ENCODE measurements around the gene EXOC6.

The EXOC6 gene

GRCh38 chr10:92916433-92916832 is 68.1 kb downstream of the EXOC6 start:
- H3K4me1 ChIP-seq (ENCODE audit: control insufficient read depth, low read length): peaks cover 5% of the 10 kb centered on the region
- no peaks in the 10 kb centered on the region for H4K20me1 ChIP-seq (ENCODE audit: control insufficient read depth, insufficient read depth, low read depth, low read length)
- H3K9me3 ChIP-seq (ENCODE audit: control insufficient read depth, insufficient read depth, low read length): peaks cover 8% of the 10 kb centered on the region; the same call in 1 of the 2 replicates
- TF ChIP-seq CTCF (IDR thresholded peaks at IDR 0.05; ENCODE audit: low read depth, low read length, poor library complexity, severe bottlenecking) (no peak), EZH2phosphoT487 (IDR thresholded peaks at IDR 0.05; ENCODE audit: borderline replicate concordance, low read length) (no peak)
- H3K79me2 ChIP-seq (ENCODE audit: control insufficient read depth, low read length): no peaks in the 10 kb centered on the region
- H3K36me3 ChIP-seq (ENCODE audit: control insufficient read depth, low read length): peaks cover 4% of the 10 kb centered on the region; the same call in 1 of the 2 replicates
- no peaks in the 10 kb centered on the region for H3K27me3 ChIP-seq (ENCODE audit: control insufficient read depth, low read length)
- no peaks in the 10 kb centered on the region for H3K9me2 ChIP-seq (replicated peaks; ENCODE audit: control insufficient read depth, low read length)
- no peak overlapping the region for H3K4me2 ChIP-seq (ENCODE audit: low read length)
- no peaks in the 10 kb centered on the region for H3F3A ChIP-seq (ENCODE audit: control insufficient read depth, insufficient read depth)
- no peak overlapping the region for H3K4me3 ChIP-seq (ENCODE audit: low read length)
- no peak overlapping the region for H3K27ac ChIP-seq (ENCODE audit: low read depth, low read length)

GRCh38 chr10:92918603-92919002 is 70.3 kb downstream of the EXOC6 start:
- Histone ChIP-seq H3K4me3 (ENCODE audit: low read length) (no peak overlapping the region), H3K27me3 (ENCODE audit: control insufficient read depth, low read length) (no peaks in the 10 kb centered on the region), H3F3A (ENCODE audit: control insufficient read depth, insufficient read depth) (no peaks in the 10 kb centered on the region), H3K9me3 (ENCODE audit: control insufficient read depth, insufficient read depth, low read length) (peaks cover 8% of the 10 kb centered on the region; the same call in 1 of the 2 replicates), H3K27ac (ENCODE audit: low read depth, low read length) (no peak overlapping the region), H3K79me2 (ENCODE audit: control insufficient read depth, low read length) (no peaks in the 10 kb centered on the region), H3K4me1 (ENCODE audit: control insufficient read depth, low read length) (peaks cover 5% of the 10 kb centered on the region), H4K20me1 (ENCODE audit: control insufficient read depth, insufficient read depth, low read depth, low read length) (no peaks in the 10 kb centered on the region), H3K36me3 (ENCODE audit: control insufficient read depth, low read length) (peaks cover 4% of the 10 kb centered on the region; the same call in 1 of the 2 replicates), H3K4me2 (ENCODE audit: low read length) (no peak overlapping the region), H3K9me2 (replicated peaks; ENCODE audit: control insufficient read depth, low read length) (no peaks in the 10 kb centered on the region)
- TF ChIP-seq EZH2phosphoT487 (IDR thresholded peaks at IDR 0.05; ENCODE audit: borderline replicate concordance, low read length) (no peak), CTCF (IDR thresholded peaks at IDR 0.05; ENCODE audit: low read depth, low read length, poor library complexity, severe bottlenecking) (no peak)

- Histone ChIP-seq H3K36me3 (ENCODE audit: control insufficient read depth, low read length) (peaks cover 4% of the 10 kb centered on the region; the same call in 1 of the 2 replicates), H3K79me2 (ENCODE audit: control insufficient read depth, low read length) (no peaks in the 10 kb centered on the region), H3K9me2 (replicated peaks; ENCODE audit: control insufficient read depth, low read length) (no peaks in the 10 kb centered on the region), H3K27me3 (ENCODE audit: control insufficient read depth, low read length) (no peaks in the 10 kb centered on the region), H4K20me1 (ENCODE audit: control insufficient read depth, insufficient read depth, low read depth, low read length) (no peaks in the 10 kb centered on the region), H3K4me1 (ENCODE audit: control insufficient read depth, low read length) (no peaks in the 10 kb centered on the region), H3F3A (ENCODE audit: control insufficient read depth, insufficient read depth) (no peaks in the 10 kb centered on the region), H3K27ac (ENCODE audit: low read depth, low read length) (no peak overlapping the region), H3K4me2 (ENCODE audit: low read length) (no peak overlapping the region), H3K9me3 (ENCODE audit: control insufficient read depth, insufficient read depth, low read length) (peaks cover 8% of the 10 kb centered on the region; the same call in 1 of the 2 replicates), H3K4me3 (ENCODE audit: low read length) (no peak overlapping the region)
- TF ChIP-seq CTCF (IDR thresholded peaks at IDR 0.05; ENCODE audit: low read depth, low read length, poor library complexity, severe bottlenecking) (no peak), EZH2phosphoT487 (IDR thresholded peaks at IDR 0.05; ENCODE audit: borderline replicate concordance, low read length) (no peak)
These were observed 72.5 kb downstream of the EXOC6 start for GRCh38 chr10:92920866-92921265.

All from DOHH2 (cell line).